HG03565 (cell line): ENCODE results near the gene ISOC2.
"Not testable (repeated sequence)": the region's sequence is repeated elsewhere in the genome, so short reads cannot be mapped to it uniquely, and the experiment has no call there.

Experiments
- ATAC-seq: cut with Tn5 transposase; IDR thresholded peaks from one replicate; pipeline ENCODE4 v1.9.1; 2021; ENCODE audit warnings: mild to moderate bottlenecking, moderate library complexity; ENCODE audit not compliant: unreplicated experiment

The ISOC2 gene

GRCh38 chr19:55460670-55461258, 678 bp downstream of the ISOC2 start:
- ATAC-seq: no peak

GRCh38 chr19:55459950-55460657, 1.3 kb downstream of the ISOC2 start:
- ATAC-seq: no peak

DNA sequence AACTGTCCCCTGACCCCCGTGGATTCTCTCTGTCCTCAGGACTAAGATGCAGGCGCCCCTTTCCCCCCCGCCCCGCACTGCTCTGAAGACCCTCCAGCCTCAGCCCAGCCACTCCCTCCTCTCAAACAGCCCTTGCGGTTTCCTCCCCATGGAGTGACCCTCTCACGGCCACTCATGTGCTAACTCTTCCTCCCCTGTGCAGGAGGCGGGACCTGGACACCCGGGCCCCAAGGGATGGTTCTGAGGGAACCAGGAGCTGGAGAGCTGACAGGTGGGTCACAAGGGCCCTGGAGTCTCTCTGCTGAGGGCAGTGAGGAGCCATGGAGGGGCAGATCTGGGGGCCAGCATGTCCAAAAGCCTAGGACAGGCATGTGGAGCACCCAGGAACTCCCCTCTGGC, 1.9 kb downstream of the ISOC2 start:
- no peak for ATAC-seq

GRCh38 chr19:55457683-55458457, 3.6 kb downstream of the ISOC2 start:
- no peak for ATAC-seq

DNA sequence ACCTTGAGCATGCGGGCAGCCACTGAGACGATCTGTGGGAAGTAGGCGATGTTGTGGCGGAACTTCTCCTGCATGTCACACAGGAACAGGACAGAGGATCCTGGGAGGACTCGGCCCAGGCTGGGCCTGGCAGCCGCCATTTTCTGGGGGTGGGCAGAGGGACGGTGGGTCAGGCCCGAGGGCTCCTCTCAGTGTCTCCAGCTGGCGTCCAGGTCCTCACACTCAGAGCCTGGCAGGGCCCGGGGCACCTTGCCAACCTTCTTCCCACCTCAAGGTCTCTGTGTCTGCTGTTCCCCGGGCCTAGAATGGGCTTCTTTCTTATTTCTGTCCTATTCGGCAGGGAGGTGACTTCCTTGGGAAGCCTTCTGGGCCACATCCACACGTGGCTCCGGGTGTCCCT, 5.1 kb downstream of the ISOC2 start:
- ATAC-seq: no peak

- no peak for ATAC-seq
Measured at GRCh38 chr19:55455576-55456235, 5.7 kb downstream of the ISOC2 start.

- ATAC-seq: no peak
Measured at GRCh38 chr19:55454787-55455243, 6.6 kb downstream of the ISOC2 start.

DNA sequence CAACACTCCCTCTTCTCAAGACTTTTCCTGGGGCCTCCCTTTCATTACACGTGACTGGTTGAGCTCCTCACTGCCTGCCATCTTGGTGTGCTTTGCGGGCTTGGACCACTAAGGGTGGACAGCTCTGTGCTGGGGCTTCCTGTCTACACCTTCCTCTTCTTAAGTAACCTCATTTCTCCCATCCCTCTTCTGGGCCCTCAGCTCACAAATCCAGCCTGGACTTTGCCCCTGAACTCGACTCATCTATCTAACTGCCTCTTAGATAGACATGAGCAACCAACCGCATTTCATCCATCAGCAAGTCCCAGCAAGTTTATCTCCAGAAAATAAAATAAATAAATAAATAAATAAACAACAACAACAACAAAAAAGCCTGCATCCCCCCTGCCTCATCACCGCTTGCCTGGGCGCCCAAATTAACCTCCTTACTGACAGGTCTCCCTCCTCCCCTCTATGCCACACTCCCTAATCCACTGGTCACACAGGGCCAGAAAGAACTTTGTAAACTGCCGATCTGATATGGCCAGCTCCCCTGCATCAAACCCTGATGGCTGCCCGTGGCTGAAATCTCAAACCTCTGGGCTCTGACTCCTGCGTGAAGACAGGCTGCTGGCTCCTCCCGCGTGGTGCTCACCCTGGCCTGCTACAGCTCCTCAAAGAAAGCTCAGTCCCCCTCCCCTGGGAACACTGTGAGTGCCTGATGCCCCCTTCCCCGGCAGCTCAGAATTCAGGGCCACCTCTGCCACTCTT, 7.8 kb downstream of the ISOC2 start:
- no peak for ATAC-seq

DNA sequence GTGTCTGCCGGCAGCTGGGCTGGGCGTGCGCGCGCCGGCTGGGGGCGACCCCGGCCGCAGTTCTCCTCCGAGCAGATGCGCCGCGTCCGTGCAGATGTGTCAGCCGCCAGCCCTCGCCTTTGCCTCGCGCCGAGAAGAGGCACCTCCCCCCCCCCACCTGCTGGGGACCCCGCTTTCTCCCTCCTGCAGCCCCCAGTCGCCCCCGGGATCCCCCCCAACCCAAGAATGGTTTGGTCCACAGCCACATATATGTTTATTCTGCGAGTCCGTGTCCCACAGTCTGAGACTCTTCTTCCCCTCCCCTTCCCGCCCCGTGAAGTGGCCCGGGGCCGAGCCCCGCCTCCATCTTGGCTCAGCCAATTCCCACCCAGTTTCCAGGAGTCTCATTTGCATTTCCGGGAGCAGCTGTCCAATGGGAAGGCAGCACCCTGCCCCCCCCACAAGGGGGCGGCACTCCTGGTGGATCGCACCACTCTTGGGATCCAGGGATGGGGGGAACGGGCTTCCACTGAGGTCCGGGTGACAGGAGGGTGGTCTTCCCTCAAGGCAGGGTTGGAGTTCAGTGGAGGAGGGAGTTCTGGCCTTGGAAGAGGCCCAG, 8.6 kb downstream of the ISOC2 start:
- no peak for ATAC-seq

DNA sequence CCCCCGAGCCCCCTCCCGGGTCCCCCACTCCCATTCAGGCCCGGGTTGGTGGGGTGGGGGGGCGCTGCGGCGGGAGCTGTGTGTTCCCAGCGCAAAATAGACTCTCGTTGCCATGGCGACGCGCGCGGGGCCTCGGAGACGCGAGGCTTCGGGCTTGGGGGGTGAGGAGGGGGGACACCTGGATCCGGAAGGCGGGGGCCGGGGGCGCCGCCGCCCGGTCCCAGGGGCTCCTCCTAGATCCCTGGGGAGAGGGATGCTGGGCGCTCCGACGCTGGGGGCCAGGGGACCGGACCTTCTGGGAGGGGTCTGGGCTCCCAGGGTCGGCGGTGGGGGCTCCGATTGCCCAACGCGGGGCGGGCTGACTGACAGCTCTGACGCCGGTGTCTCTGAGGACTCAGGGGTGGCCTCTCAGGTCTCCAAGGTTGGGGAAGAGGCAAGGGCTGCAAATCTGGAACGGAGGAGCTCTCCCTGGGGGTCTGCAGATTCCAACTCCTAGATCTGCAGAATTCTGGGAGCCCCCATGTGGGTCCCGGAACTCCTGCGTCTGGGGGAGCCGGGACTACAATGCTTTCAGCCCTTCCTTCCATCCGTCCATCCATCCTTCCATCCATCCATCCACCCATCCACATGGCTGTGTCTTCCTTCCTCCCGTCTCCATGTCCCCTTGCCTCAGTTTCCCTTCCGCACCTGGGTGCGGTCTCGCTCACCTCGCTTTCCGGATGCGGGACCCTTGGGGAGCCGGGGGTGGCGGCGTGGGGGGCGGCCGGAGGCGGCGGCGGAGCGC, 9.3 kb downstream of the ISOC2 start:
- no peak for ATAC-seq

DNA sequence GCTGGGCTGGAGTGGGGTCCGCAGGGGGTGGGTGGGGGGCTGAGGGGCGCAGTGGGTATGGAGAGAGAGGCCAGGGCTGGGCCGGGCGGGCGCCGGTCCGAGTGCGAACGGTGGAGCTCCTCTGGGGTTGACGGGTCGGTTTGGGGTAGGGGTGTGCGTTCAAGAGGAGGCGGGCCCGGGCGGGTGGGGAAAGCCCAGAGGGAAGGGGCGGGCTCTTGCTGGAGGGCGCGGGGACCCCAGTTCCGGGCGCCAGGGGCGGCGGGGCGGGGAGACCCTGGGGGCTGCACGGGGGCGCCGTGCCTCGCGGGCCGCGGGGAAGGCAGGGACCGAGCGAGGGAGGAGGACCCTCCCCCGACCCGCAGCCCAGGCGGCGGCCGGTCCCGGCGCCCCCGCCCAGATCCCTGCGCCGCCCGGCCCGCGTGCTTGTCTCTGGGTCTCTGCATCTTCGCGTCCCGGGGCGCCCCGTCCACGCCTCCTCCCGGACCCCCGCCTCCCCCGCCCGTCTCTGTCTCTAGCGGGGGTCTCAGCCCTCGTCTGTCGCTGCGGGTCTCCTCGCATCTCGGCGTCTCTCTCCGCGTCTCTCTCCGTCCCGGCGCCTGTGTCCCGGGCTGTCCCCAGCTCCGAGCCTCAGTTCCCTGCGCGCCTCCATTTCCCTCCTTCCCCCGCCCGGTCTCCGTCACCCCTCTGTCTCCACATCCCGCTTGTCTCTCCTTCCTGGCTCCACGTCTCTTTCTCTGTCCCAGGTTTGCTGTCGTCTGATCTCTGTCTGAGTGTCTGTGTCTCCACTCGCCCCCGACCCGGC, 10.1 kb downstream of the ISOC2 start:
- no peak for ATAC-seq

DNA sequence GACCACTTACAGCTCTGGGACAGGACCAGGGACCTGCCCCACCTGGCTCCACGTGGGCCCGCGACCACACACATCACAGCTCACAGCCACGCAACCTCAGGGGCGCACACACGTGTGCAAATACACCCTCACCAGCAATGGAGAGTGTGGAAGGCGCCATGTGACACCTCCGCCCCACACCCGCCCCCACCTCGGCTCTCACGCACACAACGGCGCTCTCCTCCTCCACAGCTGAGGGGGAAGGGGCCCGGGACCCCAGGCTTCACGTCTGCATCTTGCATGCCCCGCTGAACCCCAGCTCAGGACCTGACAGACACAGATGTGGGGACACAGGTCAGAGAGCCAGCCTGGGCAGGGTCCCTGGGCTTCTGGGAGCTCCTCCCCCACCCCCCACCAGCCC, 12.0 kb downstream of the ISOC2 start:
- ATAC-seq: no peak

DNA sequence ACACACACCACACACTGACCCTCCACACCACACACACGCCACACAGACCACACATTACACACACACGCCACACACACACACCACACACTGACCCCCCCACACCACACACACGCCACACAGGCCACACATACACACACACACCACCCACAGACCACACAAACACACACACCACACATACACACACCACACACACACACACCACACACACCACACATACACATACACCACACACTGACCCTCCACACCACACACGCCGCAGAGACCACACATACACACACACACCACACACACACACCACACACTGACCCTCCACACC, 13.3 kb downstream of the ISOC2 start:
- not testable (repeated sequence) for ATAC-seq

- no peak for ATAC-seq
Measured at GRCh38 chr19:55447421-55448174, 13.8 kb downstream of the ISOC2 start.

- no peak for ATAC-seq
Measured at GRCh38 chr19:55446060-55446459, 15.4 kb downstream of the ISOC2 start.

GRCh38 chr19:55444646-55445045, 16.8 kb downstream of the ISOC2 start:
- ATAC-seq: no peak

GRCh38 chr19:55443824-55444480, 17.5 kb downstream of the ISOC2 start:
- ATAC-seq: no peak
